NCI-H2171 treated with DMSO at 0.1 percent for 48 hours (cell line): ENCODE measurements around the gene PITPNM2.

Source experiments
- DNase-seq: peaks from one replicate; lab custom pipeline; 2025; lab: John Stamatoyannopoulos, UW

PITPNM2 gene

DNA sequence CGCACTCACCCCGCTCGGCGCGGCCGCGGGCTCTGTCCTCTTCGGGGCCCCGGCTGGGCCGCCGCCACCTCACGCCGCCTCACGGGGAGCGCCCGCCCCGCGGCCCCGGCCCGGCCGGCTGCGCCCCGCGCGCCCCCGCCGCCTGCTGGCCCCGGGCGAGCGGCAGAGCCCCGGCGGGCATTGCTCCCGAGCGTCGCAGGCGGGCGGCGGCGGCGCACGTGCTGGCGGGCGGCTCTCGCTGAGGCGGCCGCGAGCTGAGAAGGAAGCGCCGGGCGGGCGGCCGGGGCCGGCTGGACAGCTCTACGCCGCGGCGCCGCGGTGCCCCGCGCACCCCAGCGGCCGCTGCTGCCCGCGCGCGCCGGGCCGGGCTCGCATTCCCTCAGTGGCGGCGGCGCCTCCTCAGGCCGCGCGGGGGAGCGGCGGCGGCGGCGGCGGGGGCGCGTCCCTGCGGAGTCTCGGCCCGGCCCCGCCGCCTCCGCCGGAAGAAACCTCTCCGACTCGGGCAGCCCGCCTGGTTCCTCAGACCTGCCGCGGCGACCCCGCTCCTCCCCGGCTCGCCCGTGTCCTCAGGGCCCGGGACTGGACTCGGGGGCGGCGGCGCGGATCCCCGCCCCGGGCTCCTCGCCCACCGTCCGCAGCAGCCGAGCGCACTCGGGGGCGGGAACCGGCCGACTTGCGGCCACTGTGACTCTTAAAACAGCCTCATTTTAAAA, at the start of gene PITPNM2:
Gene PITPNM2, minus strand, starts transcription at position 347 of the 713 bp plus-strand sequence. CDS start 116,500 bp downstream, outside the sequence.
- peak; percentile 30 for DNase-seq

DNA sequence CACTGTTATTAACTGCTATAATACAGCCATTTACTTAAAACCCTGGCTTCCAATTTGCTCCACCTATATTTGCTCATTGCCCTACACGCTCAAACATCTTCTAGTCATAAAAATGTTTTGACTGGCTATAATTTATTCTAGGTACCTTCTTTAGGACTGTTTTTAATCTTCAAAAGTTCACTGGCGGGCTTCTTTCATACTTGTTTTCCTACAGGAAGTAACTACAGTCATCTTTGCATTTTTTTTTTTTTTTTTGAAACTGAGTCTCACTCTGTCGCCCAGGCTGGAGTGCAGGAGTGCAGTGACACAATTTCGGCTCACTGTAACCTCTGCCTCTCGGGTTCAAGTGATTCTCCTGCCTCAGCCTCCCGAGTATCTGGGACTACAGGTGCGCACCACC, 49.5 kb upstream of the PITPNM2 start:
- no peak for DNase-seq

DNA sequence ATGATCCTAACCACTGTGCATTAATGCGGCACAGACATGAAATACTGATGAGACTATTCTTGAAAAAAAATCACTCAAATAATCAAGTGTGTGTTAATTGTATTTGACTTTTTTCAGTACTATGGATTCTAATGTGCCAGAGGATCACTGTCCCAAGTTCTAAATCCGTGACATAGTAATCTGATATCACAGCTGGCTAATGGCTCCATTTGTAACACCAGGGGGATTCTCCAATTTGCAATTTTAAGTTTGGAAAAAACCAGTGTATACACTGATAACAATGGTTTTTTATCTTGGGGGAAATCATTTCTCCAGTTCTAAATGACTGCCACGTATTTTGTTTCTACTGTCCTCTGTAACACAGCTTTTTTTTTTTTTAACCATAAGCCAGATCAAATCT, 49.0 kb upstream of the PITPNM2 start:
- no peak for DNase-seq

DNA sequence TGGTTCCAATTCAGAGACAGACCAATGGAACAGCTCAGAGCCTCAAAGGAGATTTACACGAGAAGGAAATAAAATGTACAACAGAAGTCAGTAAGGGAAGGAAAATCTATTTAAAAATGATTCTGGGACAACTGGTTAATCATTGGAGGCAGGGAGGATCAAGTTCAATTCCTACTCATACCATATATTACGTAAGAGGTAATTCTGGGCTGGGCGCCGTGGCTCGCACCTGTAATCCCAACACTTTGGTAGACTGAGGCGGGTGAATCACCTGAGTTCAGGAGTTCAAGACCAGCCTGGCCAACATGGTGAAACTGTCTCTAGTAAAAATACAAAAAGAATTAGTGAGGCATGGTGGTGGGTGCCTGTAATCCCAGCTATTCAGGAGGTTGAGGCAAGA, 36.7 kb upstream of the PITPNM2 start:
- DNase-seq: no peak

DNA sequence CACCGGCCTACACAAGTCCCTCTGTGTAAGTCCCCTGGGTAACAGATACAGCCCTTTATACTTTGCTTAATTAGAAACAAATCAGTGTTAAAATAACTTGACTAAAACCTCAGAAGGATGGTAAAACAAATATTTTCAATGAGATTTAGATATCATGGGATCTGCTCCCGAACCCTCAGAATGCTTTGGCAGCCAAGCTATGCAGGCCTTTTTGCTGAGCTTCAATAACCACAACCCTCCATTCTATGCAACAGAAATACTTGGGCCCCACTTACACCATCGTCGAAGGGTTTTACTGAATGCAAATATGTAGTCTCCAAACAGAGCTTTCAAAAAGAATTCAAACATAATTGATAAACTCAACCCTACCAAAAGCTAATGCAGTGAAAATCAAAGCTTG, 29.3 kb upstream of the PITPNM2 start:
- no peak for DNase-seq

DNA sequence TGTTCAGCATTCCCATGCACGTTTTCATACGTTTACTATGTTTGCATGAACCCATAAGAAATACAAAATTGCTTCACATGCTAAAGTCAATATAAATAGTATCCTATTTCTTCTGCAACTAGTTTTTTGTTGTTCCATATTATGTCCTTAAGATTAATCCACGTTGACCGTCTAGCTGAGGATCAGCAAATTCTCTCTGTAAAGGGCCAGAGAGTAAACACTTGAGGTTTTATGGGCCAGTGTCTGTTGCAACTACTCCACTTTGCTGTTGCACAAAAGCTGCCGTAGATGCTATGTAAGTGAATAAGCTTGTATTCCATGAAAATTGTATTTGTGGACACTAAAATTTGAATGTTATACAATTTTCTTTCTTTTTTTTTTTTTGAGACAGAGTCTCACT, 21.1 kb upstream of the PITPNM2 start:
- DNase-seq: no peak

DNA sequence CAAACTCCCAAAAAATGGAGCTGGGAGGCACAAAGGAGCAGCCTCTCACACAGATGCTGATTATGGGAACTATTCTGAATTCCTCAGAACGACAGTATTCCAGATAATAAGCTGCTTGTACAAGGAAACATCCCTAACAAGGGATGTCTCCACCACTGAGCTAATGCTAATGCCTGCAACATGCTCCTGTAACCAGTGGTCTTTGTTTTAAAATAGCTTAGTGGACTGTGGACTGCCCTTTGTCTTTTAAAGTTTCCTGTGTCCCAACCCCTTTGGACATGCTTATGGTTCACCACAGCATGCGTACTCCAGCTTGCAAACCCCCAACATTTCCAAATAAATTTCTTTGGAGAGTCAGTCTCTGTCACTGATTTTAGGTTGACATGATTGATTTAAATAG, 16.4 kb upstream of the PITPNM2 start:
- DNase-seq: no peak

DNA sequence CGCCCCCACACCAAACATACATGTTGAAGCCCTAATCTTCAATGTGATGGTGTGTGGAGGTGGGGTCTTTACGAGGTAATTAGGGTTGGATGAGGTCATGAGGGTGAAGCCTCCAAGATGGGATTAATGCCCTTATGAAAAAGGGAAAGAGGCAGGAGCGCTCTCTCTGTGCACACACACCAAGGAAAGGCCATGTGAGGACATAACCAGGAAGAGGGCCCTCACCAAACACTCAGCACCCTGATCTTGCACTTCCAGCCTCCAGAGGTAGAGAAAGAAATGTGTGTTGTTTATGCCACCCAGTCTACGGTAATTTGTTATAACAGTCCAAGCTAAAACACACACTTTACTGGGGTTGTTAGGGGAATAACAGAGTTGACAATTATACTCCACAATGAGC, 14.6 kb upstream of the PITPNM2 start:
- DNase-seq: no peak

DNA sequence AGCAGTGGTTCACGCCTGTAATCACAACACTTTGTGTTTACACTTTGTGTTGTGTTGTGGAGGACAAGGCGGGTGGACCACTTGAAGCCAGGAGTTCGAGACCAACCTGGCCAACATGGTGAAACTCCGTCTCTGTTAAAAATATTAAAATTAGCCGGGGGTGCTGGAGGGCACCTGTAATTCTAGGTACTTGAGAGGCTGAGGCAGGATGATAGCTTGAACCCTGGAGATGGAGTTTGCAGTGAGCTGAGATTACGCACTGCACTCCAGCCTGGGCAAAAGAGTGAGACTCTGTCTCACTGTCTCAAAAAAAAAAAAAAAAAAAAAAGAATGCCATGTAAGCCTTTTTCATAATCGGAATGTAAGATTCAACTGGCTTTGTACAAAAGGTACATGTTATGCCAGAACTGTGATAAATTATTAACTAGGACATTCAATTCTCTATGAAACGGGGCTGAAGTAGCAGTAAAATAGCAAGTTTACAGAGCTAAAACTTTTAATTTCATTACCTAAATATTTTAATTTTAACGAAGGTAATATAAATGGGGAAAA, 13.9 kb upstream of the PITPNM2 start:
- no peak for DNase-seq

DNA sequence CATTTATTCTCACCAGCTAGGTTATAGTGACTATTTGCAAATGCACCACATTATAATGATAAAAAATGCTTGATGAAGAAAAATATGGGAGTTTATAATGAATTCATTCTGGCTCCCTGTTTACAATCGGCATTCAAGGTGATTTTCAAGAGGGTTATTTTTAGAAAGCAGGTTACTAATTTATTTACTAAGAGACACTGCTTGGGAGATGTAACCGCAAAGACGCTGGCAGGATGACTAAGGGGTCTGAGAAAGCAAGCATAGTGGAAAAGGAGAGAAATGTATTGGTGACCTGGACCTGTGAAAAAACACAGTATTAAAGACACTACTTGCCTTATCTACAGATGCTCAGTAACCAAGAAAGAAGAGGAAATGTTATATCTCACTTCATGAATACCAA, 13.3 kb upstream of the PITPNM2 start:
- DNase-seq: no peak

DNA sequence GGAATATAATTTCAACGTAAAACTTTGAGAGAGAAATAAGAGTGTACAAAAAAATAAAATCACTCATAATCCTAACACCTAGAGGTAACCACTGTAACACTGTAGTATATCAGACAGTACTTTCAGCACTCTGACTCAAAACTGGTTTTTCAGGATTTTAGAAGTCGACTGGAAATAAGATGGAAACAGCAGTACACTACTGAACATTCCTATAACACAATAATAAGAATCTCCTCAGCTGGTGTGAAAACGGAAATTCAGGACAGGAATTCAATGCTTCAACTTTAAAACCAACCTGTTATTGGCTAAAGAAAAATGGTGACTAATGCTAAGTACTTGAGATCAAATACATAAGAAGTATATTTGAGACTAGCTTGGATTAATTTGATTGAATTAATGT, 12.3 kb upstream of the PITPNM2 start:
- DNase-seq: no peak

DNA sequence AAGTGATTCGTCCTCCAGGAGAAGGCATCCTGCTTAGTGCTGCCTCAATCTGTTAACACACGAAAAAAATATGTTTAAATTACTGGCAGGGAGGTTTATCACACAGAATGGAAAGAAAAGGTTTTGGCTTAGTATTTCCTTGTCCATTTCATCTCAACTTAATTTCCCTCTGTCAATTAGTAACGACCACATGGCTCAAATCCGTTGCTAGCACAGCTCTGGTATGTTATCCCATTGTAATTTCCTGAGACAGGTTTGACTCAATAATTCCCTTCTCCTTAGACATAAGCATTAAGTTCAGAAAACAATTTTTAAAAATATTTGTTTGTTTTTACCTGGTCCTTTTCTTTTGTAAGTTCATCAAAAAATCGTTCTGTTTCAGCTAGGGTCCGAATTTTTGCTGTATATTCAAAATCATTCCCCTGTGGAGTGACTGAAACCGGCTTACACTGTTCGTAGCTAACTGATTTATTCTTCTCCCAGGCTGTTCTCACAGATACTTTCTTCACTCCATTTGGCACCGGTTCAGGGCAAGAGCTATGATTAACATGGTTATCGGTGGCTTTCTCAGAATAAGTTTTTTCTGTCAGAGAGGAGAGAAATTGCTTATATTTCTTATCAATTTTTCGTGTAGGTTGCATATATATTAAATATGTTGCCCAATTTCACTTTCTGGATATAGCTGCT, 10.1 kb upstream of the PITPNM2 start:
- DNase-seq: no peak

DNA sequence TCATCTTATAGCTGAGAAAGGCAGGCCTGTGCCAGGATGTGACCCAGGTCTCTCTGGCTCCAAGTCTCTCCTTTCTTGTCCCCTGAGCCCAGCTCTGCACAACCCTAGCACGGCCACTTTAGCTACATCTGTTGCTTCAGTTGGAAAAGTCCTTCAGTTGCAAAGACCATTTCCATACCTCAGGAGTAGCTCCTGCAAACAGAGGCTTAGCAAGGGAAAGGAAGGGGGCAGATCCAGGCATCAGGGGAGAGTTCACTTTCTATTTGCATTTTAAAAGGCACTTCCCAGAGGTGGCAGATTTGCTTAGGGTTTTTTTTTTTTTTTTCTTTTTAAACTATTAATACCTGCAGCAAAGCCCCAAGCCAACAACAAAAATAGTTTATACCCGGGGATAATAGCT, 3.0 kb upstream of the PITPNM2 start:
- DNase-seq: no peak

DNA sequence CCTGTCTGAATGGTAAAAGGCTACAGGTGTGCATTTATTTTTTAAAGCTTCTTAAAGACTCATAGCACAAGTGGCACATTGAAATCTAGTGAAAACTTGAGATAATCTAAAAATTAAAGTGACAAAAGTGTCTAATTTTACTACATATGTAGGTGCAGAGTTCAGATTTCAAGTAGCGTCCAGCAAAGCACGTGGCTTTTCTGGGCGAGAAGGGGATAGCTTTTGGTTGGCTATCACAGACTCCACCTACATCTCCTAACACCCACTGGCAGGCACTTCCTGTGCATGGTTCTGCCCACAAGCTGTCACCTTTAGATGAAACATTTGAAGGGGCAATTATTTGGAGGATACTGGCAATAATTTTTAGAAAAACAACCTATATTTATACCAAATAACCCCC, 1.9 kb upstream of the PITPNM2 start:
- DNase-seq: no peak

DNA sequence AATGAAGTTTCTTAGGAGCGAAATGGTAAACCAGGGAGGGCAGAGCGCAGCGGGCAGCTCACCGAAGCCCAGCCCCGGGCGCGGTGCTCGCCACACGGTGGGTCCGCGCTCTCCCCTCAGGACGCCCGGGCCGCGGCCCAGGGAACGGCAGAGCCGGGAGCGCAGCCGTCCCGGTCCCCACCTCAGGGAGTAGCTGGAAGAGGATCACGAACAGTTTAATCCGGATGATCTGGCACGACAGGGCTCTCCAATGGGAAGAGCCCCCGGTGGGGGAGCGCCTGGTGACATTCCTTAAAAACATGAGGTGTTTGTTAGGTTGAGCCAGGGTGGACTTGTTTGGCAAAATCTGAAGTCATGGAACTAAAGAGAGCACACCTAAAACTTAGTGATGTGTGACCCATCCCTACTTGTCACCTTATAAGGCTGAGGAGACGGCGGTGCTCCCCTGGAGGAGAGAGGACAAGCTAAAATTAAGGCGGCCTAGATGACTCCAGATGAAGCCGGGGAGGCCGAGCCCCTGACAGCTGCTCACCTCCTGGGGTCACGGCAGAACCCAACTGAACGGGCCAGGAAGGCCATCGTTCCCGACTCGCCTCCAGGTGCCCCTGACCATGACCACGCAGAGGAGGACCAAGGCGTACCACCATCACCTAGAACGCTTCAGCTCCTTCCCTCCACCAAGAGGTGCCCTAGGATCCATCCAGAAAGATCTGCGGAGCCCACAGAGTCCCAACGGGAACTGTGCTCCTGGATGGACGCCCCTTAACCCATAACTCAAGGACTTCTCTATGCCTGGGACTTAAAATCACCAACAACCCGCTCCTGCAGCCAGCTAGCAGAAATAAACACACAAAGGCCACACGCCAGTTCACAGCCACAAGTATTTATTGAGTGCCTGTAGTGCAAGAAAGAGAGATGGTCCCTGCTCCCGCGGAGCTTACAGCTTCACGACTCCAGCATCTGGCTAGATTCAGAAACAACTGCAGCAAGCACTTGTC, 866 bp upstream of the PITPNM2 start:
- no peak for DNase-seq

DNA sequence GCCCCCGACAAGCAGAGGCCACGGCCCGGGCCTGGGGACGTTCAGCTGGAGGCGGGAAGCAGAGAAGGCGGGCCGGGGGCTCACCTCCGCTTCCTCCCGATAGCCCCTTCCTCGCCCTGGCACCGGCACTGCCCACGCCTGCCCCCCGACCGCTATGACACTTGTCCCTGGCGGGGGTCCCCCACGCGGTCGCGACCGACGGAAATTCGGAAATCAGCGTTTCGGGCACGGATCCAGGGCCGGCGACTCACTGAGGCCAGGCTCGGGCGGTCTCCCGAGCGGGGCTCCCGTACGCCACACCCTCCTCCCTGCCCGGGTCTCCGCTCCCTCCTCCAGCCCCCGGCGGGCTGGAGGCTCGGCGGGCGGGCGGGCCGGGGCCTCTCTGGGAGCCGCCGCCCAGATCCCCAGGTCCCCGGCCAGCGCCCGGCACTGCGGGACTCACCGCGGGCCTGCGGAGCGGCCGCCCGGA, 581 bp downstream of the PITPNM2 start:
- DNase-seq: no peak

DNA sequence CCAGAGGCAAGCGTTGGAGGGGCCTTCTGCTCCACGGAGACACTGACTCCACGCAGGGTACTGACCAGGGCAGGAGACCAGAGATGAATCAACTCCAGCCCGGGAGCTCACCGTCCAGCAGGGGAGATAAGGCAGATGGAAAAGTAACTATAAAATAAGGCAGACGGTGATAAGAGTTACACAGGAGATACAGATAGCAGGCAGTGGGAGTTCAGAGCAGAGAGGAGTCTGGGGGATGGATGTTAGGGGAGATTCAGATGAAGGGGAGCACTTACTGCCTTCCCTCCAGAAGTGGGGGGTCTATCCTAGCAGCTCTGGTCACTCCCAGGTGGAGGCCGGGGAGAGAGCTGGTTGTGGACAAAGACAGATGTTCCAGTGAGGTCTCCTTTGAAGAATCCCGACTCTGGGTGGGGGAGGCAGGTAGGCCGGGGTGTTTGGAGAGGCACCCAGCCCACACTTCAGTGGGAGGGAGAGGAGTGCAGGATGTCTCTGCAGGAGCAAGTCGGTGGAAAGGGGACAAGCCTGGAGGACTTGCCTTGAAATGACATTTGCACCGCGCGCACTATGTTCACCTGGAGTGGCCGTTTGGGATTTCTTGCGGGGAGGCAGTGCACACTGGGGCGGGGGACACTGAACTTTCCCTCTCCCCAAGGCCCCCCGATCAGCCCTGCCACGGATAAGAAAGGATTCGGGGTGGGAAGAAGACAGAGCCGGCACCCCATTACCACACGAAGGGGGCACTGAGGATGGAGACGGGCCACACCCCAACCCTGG, 1.2 kb downstream of the PITPNM2 start:
- no peak for DNase-seq

DNA sequence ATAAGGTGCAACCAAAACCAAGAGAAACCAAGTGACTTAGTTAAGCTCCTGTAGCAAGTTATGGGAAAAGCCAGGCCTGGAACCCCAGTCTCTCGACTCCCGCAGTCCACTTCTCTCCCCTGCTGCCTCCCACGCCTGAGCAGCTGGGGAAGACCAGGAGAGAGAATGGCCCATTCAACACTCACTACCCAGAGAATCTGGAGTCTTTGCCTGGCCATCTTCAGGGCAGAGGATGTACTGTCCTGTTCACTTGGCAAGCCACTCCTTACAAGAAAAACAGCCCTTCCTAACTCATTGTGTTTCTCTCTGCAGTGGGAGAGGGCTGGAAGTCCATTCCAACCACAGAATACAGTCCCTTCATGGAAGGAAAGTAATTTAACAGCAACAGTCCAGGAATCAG, 1.8 kb downstream of the PITPNM2 start:
- DNase-seq: no peak

DNA sequence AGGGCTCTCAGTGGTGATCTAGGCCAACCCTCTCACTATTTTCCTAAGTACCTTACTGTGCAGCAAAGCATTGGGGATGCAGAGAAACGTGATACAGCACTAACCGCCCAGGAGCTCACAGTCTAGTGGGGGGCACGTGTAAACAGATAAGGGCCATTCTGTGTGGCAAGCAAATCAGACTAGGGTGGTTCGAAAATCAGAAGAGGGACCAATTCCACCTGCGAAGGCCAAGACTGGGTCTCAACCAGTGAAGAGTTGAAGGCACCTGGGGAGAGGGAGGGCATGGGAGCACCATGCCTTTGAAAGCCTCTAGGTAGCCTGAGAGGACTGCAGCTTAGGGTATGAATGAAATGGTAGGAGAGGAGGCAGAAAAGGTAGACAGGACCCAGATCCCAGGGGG, 2.2 kb downstream of the PITPNM2 start:
- no peak for DNase-seq

DNA sequence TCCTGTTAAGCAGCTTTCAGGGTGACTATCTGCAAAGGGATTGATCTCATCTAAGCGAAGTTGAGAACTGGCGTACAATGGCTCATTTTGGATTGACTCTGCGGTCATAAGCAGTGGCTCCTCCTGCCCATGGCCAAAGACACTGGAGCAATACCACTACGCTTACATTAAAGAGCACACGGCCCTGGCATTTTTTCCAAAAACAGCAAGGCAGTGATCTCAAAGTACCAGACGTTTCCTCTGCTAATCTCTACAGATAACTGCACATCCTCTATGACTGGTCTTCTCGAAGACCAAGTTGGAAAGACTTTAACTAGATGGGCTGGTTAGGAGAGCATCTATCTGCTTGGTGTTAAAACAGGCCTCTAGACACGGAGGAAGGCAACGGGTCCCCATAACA, 2.7 kb downstream of the PITPNM2 start:
- DNase-seq: no peak

DNA sequence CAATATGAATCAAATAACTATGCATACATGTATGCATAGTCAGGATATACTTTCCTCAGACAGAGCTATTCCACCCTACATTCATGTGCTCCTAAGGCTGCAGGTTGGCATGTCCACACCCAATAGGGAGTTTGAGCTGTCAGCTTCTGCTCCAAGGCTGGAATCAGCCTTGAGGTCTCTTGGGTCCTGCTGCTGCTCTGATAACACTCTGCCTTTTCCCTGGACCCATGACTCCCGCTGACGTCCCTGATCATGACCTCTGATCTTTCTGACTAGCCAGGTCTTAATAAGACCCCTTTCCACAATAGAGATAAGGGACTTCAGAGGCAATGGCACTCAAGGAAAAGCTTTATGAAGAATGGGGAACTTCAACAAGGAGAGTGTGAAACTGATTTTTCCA, 5.7 kb downstream of the PITPNM2 start:
- no peak for DNase-seq
